HG02623 (cell line): ENCODE data around the gene SCO2.

Experiments
- ATAC-seq: cut with Tn5 transposase; IDR thresholded peaks from one replicate; pipeline ENCODE4 v1.9.1; 2021; ENCODE audit warnings: moderate library complexity; ENCODE audit not compliant: unreplicated experiment

SCO2 gene

GRCh38 chr22:50532824-50533796 lies 7.7 kb upstream of the SCO2 start:
- no peak for ATAC-seq

- ATAC-seq, result peak; percentile 3
Measured at GRCh38 chr22:50531962-50532674, 6.7 kb upstream of the SCO2 start.

GRCh38 chr22:50531546-50531961 lies 6.2 kb upstream of the SCO2 start:
- ATAC-seq, result peak; percentile 23

- ATAC-seq, result no peak
Measured at GRCh38 chr22:50530877-50531545, 5.6 kb upstream of the SCO2 start.

GRCh38 chr22:50530580-50530876 lies 5.1 kb upstream of the SCO2 start:
- ATAC-seq, result no peak

GRCh38 chr22:50529897-50530579 lies 4.6 kb upstream of the SCO2 start, which contains the start of gene TYMP:
TSS of gene TYMP (minus strand) at chr22:50530012. CDS start at chr22:50529709, 303 bp downstream.
- ATAC-seq, result no peak

- no peak for ATAC-seq
Measured at GRCh38 chr22:50529416-50529896, 4.1 kb upstream of the SCO2 start.

GRCh38 chr22:50528682-50529415 lies 3.5 kb upstream of the SCO2 start:
- no peak for ATAC-seq

- no peak for ATAC-seq
Measured at GRCh38 chr22:50527921-50528681, 2.7 kb upstream of the SCO2 start.

GRCh38 chr22:50526834-50527801 lies 1.7 kb upstream of the SCO2 start:
- no peak for ATAC-seq

GRCh38 chr22:50526108-50526833 lies 873 bp upstream of the SCO2 start:
- ATAC-seq, result peak; percentile 26

GRCh38 chr22:50525858-50526107 lies 385 bp upstream of the SCO2 start:
- ATAC-seq, result peak; percentile 6

GRCh38 chr22:50524676-50525103 lies 708 bp downstream of the SCO2 start:
- ATAC-seq, result no peak

- no peak for ATAC-seq
Measured at GRCh38 chr22:50523806-50524675, 1.4 kb downstream of the SCO2 start.

GRCh38 chr22:50523458-50523805 lies 2.0 kb downstream of the SCO2 start:
- ATAC-seq, result no peak

- ATAC-seq, result no peak
Measured at GRCh38 chr22:50522806-50523438, 2.5 kb downstream of the SCO2 start.
